Progenitor cell of endocrine pancreas (in vitro differentiated cells): ENCODE results near the gene SKI. TPM values are rescaled to one million over a fixed set of nuclear protein-coding genes. Genes with fewer than 3 reads are reported as not detected.

Experiments used
- DNase-seq: peaks from one replicate; pipeline ENCODE4 v3.0.0; 2021; ENCODE audit warnings: low spot score; ENCODE audit not compliant: unreplicated experiment
- H3K27ac Mint-ChIP-seq: 2 replicates; pipeline ENCODE4 v1.8.0; 2021; ENCODE audit warnings: mild to moderate bottlenecking, moderate library complexity, mixed read lengths
- H3K27me3 Mint-ChIP-seq: 2 replicates; pipeline ENCODE4 v1.8.0; 2021; ENCODE audit warnings: mixed read lengths
- H3K36me3 Mint-ChIP-seq: 2 replicates; pipeline ENCODE4 v1.8.0; 2022; ENCODE audit warnings: mixed read lengths; ENCODE audit not compliant: insufficient read depth
- H3K4me1 Mint-ChIP-seq: 2 replicates; pipeline ENCODE4 v1.8.0; 2021; ENCODE audit warnings: low read depth, mixed read lengths
- H3K4me3 Mint-ChIP-seq: 2 replicates; pipeline ENCODE4 v1.8.0; 2021; ENCODE audit warnings: low read depth, mild to moderate bottlenecking, moderate library complexity, mixed read lengths
- H3K9me3 Mint-ChIP-seq: 2 replicates; pipeline ENCODE4 v1.8.0; 2021; ENCODE audit warnings: low read depth, mixed read lengths
- CTCF ChIP-seq: fragments of 200-600 bp; sonication (generic); IDR thresholded peaks from one replicate; pipeline ENCODE4 v1.5.0; 2021; ENCODE audit warnings: antibody characterized with exemption, mild to moderate bottlenecking; ENCODE audit not compliant: unreplicated experiment
- total RNA-seq: library from RNA; stranded (reverse); gene quantifications from 2 replicates; pipeline ENCODE4 v1.2.1, GENCODE V29; 2021

The SKI gene
- total RNA-seq, 1 donor from 2014 or later = 56.2 TPM

- Mint-ChIP-seq H3K4me3 (no peak overlapping the region), H3K27ac (peak overlapping the region; percentile 84), H3K9me3 (no peaks in the 10 kb centered on the region), H3K27me3 (no peaks in the 10 kb centered on the region), H3K4me1 (peaks cover 31% of the 10 kb centered on the region), H3K36me3 (no peaks in the 10 kb centered on the region)
- DNase-seq = no peak
- TF ChIP-seq CTCF = no peak
These were observed 42.4 kb downstream of the SKI start for GRCh38 chr1:2270260-2271100.

GRCh38 chr1:2271211-2271721 is 43.1 kb downstream of the SKI start:
- Mint-ChIP-seq H3K4me3 (no peak overlapping the region), H3K36me3 (no peaks in the 10 kb centered on the region), H3K27ac (peak overlapping the region; percentile 64), H3K9me3 (no peaks in the 10 kb centered on the region), H3K4me1 (peaks cover 36% of the 10 kb centered on the region), H3K27me3 (no peaks in the 10 kb centered on the region)
- TF ChIP-seq CTCF = no peak
- DNase-seq = no peak

GRCh38 chr1:2271841-2272655 is 43.9 kb downstream of the SKI start:
- TF ChIP-seq CTCF = no peak
- Mint-ChIP-seq H3K4me1 (peaks cover 43% of the 10 kb centered on the region), H3K27ac (peak overlapping the region; percentile 91), H3K36me3 (no peaks in the 10 kb centered on the region), H3K9me3 (no peaks in the 10 kb centered on the region), H3K4me3 (peak overlapping the region; percentile 10), H3K27me3 (no peaks in the 10 kb centered on the region)
- DNase-seq = no peak

DNA sequence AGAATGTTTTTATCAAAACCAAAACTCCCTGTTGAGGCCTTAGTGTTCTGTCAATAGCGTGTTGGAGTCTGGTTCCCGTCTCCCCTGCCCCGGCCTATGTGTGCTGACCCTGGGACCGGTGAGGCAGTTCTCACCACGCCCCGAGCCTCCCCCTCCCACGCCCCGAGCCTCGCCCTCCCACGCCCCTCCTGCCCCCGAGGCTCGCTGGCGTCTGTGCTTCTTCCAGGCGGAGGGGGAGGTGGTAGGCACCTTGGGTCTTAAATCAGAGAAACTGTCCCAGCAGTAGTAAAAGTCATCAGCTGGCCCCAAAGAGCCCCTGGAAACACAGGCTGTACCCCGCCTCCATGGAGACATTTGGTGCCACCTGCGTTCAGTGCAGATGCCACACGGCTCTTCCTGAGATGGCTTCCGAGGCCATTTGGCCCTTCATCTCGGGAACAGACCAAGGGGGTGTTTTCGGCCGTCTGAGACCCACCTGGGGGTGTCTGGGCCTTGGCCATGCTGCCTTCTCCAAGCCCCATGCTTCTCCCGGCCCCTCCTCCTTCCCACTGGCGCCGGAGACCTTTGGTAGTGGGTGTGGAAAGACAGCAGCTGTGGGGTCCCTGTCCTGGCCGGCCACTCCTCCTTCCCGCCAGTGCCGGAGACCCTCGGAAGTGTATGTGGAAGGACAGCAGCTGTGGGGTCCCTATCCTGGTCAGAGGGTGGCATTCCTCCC is 44.7 kb downstream of the SKI start:
- Mint-ChIP-seq H3K4me3 (no peak overlapping the region), H3K27ac (peak overlapping the region; percentile 10), H3K4me1 (peaks cover 47% of the 10 kb centered on the region), H3K9me3 (no peaks in the 10 kb centered on the region), H3K27me3 (no peaks in the 10 kb centered on the region), H3K36me3 (no peaks in the 10 kb centered on the region)
- TF ChIP-seq CTCF = no peak
- no peak for DNase-seq
